ENCODE measurements around the gene JDP2. TPM values are rescaled to one million over a fixed set of nuclear protein-coding genes. Genes with fewer than 3 reads are reported as not detected.

The JDP2 gene
- polyA plus RNA-seq, 4 donors: 21.6 to 30.7 (median 23.0) TPM

GRCh38 chr14:75476274-75476995, 48.6 kb downstream of the JDP2 start:
- DNase-seq (ENCODE audit: low read depth in 4 of 4, low spot score in 3 of 4): no peak

DNA sequence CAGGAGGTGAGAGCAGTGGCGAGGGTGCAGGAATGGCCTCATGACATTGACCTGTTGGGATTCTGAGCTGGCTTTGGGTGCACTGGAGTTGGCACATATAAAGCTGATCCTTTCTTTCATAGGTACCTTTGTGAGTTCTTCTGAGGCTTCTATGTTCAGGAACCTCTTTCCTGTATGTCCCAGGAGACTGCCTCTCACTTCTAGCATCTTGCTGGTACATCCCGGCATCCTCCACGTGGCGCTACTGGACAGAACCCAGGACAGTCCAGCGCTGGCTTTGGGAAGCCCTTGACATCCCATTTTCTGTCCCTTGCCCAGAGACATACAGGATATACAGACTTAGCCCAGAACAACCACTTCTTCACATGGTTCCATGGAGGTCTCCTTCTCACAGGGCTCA, 50.1 kb downstream of the JDP2 start:
- no peak for DNase-seq (ENCODE audit: low read depth in 4 of 4, low spot score in 3 of 4)

DNA sequence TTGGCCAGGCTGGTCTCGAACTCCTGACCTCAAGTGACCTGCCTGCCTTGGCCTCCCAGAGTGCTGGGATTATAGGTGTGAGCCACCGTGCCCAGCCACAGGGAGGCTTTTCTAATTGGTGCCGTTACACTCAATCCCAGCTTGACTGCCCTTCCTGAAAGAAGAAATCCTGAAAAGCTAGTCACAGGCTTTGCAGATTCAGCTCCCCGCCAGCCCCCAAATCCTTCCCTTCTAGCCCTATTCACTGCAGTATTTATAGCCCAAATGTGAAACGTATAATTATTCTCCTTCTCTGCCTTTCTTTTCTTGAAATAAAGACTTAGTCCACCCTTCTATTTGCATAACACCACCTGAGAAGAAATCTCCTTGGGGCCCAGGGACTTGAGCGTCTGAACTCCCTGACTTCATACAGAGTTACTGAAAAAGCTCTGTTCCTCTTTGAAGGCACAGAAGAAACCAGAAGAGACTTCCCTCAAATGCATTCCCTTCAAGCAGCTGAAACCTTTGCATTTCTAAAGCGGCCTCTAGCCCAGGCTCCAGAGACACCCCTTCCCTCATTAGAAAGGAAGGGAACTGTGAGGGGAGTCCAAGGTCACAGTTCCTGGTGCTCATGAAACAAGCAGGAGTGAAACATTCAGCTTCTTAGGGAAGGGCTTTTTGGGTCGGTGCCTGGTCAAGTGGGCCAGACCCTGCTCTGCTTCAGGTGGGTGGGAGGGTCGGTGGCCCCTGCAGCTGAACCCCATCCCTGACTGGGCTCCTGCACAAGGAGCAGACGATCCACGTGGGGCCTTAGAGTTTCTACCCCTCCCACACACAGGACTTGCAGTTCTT, 52.2 kb downstream of the JDP2 start:
- no peak for DNase-seq (ENCODE audit: low read depth in 4 of 4, low spot score in 3 of 4)

DNA sequence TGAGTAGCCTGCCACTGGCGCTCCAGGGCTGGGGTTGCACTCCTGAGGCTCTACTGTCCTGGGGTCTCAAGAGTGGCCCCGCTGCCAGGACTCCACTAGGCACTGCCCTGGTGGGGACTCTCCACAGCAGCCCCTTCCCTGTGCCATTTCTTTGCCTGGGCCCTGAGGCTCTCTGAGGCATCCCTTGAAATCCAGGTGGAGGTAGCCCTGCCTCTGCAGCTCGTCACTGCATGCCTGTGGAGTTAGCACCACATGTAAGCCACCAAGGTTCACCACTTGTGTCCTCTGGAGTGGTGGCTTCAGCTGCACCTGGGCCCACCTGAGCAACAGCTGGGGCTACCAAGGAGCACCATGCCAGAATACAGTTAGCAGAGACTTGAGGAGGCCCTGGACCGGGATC, 54.5 kb downstream of the JDP2 start:
- no peak for DNase-seq (ENCODE audit: low read depth in 4 of 4, low spot score in 3 of 4)

DNA sequence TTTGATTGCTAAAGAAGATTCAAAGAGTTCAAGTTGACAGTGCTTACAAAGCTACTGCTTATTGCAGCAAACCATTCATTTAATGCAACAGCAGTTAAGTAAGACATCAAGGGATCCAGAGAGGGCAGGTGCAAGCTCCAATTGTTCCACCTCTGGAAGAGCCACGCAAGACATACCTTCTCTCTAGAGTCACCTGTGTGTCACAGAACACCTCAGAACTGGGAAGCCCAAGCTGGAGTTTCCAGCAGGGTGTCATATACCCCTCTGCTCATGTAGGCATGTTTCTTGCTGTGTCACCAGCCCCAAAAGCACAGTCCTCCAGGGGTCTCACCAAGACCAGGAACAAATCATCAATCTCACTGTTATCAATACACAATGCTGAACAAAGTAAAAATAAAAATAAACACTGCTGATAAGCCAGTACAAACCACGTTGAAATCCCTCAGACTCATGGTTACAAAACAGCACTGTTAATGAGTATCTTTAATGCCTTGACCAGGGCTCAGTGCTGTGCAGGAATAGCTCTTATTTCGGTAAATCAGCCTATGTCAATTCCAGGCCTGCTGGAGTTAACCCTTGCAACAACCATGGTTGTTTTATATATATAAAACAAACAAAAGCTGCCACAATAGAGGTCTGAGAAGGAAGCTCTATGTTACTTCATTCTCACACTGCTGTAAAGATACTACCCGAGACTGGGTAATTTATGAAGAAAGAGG, 57.0 kb downstream of the JDP2 start:
- no peak for DNase-seq (ENCODE audit: low read depth in 4 of 4, low spot score in 3 of 4)

GRCh38 chr14:75486318-75486717, 58.5 kb downstream of the JDP2 start:
- DNase-seq (ENCODE audit: low read depth in 4 of 4, low spot score in 3 of 4): no peak

DNA sequence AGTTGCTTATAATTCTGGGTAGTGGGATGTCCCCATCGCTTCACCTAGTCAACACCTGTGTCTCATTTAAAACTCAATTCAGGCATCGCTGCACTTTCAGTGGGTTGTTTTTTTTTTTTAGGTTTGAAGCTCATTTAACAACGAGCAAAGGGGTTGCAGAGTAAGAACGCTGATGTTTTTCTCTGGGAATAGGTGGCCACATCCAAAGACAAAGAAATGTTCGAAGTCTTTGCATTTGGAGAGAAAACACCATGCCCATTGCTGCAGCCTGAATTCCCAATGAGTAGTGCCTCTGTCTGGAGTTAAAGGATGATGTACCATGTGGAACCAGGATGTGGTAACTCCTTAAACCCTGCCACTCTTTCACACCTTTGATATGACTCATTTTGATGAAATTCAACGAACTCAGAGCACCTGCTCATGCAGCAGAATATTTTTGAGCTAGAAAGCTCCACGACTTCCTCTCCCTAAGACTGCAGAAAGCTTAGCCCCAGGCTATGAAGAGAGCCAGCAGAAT, 59.4 kb downstream of the JDP2 start:
- no peak for DNase-seq (ENCODE audit: low read depth in 4 of 4, low spot score in 3 of 4)

DNA sequence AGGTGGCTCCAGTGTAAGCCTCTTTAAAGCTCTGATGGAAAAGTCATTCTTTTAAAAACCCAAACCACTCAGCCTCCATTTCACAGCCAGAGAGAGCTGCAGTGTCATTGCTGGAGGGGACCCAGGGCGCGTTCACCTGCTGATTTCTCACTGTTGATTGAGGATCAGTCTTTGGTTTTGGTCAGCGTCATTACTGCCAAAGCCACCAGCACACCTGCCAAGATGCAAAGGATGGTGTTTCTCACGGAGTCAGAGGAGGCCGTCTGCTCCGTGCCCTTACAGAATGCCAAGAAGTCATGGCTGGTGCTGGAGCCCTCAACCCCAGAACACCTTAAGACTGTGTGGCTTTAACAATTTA, 61.6 kb downstream of the JDP2 start:
- no peak for DNase-seq (ENCODE audit: low read depth in 4 of 4, low spot score in 3 of 4)

DNA sequence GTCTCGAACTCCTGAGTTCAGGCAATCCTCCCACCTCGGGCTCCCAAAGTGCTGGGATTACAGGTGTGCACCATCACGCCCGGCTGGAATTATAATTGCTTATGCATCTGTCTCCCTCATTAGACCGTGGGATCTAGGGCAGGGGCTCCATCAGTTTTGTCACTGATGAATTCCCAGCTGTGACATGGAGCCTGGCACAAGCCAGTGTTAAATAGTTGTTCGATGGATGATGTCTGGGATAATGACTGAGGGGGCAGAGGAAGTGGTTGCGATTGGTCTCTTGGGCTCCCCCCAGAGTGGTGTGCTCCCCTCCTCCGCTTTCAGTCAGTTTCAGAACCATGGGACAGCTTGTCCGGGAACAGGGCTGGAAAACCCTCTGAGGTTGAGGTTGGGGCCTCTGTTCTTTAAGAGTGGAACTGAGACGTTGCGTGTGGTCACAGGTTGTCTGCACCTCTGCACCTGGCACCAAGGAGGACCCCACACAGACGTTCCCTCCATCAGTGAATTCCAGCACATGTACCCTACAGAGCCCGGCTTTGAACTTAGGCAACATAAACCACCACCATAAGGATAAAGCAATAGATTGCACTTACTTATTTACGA, 63.7 kb downstream of the JDP2 start:
- no peak for DNase-seq (ENCODE audit: low read depth in 4 of 4, low spot score in 3 of 4)

- DNase-seq (ENCODE audit: low read depth in 4 of 4, low spot score in 3 of 4): no peak
These were observed 65.2 kb downstream of the JDP2 start for GRCh38 chr14:75492832-75493591.

DNA sequence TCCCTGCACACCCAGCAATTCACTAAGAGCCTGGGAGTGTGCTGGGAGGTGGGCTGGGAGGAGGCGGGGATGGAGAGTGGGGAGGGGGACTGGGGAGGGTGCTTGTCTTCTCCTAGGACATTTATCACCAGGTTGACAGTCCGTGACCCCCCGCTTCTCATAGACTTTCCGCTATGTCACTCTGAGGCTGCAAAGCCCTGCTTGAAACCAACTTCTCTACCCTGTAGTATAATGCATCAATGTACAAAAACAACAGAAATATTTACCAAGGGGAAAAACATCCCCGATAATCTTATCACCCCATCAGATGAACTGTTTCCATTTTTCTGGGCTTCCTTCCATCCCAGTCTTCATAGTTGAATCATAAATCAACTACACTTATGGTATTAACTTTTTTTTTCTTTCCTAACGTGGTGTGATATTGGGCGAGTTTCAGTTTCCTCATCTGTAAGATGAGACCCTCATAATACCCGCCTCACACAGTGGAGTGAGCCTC, 65.8 kb downstream of the JDP2 start:
- no peak for DNase-seq (ENCODE audit: low read depth in 4 of 4, low spot score in 3 of 4)

DNA sequence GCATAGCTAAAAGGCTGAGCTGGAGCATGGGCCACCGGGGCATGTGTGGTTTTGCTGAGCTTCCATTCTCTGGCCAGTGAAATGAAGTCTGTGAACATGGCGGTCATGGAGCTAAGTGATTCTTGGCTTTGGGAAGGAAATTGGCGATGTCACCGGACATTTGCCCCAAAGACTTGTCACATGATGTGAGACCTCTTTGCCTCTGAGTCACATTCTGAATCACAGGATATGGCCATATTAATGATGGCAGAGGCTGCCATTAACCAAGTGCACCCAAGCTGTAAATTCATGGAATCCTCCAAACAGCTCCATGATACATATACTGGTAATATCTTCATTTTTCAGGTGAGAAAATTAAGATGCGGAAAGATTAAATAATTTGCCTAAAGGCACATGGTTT, 67.1 kb downstream of the JDP2 start:
- no peak for DNase-seq (ENCODE audit: low read depth in 4 of 4, low spot score in 3 of 4)

- no peak for DNase-seq (ENCODE audit: low read depth in 4 of 4, low spot score in 3 of 4)
These were observed 67.6 kb downstream of the JDP2 start for GRCh38 chr14:75495399-75495798.

DNA sequence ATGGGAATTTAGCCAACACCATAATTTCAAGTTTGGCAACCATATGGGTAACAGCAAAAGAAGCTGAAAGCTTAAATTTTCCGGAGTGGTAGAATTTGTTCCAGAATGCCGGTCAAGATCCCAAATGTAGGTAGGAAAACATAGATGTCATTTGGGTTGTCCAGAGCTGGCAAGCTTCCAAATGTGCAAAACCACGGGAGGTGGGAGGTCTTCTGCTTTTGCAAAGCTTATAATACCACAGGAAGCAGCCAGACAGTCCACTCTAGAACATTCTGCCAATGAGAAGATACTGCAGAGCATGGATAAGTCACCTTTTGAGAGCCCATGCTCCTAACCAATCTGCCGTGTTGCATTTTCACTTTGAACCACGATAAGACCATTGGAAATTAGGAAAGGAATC, 68.1 kb downstream of the JDP2 start:
- no peak for DNase-seq (ENCODE audit: low read depth in 4 of 4, low spot score in 3 of 4)

DNA sequence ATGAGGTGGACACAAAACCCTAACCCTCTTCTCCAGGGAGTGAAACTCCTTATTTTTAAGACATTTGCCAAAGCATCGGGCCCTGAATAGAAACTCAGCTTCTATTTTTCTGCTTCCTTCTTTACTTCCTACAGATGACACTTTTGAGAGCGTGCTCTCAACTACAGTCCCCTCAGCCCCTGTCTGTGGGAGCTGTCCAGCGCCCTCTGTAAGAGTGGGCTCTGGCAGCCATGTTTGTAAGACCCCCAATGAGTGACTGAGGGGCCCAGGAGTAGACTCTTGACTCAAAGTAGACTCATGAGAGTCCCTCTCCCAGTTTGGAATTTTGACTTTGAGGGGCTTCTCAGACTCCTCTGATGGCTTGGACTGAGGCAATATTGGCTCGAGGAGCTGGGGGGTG, 68.9 kb downstream of the JDP2 start:
- no peak for DNase-seq (ENCODE audit: low read depth in 4 of 4, low spot score in 3 of 4)

- no peak for DNase-seq (ENCODE audit: low read depth in 4 of 4, low spot score in 3 of 4)
These were observed 69.4 kb downstream of the JDP2 start for GRCh38 chr14:75497191-75497590.

- no peak for DNase-seq (ENCODE audit: low read depth in 4 of 4, low spot score in 3 of 4)
These were observed 69.9 kb downstream of the JDP2 start for GRCh38 chr14:75497701-75498100.

- no peak for DNase-seq (ENCODE audit: low read depth in 4 of 4, low spot score in 3 of 4)
These were observed 71.5 kb downstream of the JDP2 start for GRCh38 chr14:75499084-75499875.

DNA sequence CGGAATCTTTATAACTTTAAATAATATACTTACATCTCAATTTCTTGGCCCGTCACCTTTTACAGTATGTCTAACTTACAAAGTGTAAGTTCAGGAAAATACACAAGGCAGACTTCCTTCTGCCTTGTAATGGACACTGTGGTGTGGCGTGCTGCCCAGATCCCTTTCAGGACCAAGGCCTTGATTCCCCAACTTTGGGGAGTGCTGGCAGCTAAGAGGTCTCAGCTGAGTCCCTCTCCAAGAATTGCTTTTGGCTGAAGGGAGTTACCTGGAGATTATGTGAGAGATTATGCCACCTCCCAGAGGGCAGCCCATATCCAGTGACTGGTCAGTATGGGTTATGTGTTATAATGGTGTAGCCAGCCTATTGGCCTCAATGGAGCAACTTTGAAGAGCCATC, 73.3 kb downstream of the JDP2 start:
- no peak for DNase-seq (ENCODE audit: low read depth in 4 of 4, low spot score in 3 of 4)
